GM19043 (cell line): ENCODE measurements around the gene PRKCH.
"Not testable (repeated sequence)": the region's sequence is repeated elsewhere in the genome, so short reads cannot be mapped to it uniquely, and the experiment has no call there.

Experiments
- ATAC-seq: cut with Tn5 transposase; IDR thresholded peaks from one replicate; pipeline ENCODE4 v1.9.1; 2021; ENCODE audit warnings: low read depth; ENCODE audit not compliant: unreplicated experiment

The PRKCH gene

DNA sequence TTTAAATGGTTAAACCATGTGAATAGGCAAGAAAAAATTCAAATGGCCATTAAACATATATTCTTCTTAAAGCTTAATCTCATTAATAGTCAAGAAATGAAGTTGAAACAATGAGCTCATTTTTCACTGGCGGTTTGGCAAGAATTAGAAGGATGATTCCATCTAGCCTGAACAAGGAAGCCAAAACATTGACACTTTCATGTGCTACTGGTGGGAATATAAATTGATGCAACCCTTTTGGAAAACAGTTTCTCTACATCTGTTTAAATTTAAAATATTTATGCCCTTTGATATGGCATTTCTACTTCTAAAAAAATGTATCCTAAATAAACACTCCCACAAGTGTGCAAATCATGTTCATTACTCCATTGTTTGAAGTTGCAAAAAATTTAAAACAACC lies 199.2 kb downstream of the PRKCH start:
- no peak for ATAC-seq

DNA sequence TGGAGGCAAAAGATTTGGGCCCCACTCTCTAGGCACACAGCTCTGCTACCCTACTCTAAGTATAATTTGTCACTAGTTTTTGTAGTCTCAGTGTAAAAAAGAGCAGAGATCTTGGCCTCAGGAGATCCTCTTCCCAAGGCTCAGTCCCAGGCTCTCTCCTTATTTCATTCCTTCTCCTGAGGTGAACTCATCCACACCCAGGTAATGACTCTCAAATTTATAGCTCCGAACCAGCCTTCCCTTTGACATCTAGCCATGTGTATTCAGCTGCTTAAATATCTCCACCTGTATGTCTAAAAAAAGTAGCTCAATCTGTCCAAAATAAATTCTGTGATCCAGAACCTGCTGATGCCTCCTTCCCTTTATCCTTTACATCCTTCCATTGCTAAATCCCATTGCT lies 200.4 kb downstream of the PRKCH start:
- ATAC-seq, result no peak

DNA sequence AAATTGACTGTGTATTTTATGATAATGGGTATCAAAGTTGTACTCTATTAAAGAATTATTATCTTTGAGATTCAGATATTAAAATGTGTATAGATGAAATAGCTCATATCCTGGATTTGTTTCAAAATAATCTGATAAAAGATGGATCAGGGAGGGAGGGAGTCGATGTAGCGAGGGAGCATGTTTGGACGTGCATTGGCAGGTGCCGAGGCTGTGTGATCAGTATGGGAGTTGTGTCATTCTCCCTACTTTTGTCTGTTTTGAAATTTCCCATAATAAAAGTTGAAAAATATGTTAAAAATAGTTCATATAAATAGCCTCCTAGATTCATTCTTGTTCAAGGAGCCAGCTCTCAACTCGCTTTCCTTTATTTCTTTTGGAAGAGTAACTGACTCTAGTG lies 202.4 kb downstream of the PRKCH start:
- no peak for ATAC-seq

DNA sequence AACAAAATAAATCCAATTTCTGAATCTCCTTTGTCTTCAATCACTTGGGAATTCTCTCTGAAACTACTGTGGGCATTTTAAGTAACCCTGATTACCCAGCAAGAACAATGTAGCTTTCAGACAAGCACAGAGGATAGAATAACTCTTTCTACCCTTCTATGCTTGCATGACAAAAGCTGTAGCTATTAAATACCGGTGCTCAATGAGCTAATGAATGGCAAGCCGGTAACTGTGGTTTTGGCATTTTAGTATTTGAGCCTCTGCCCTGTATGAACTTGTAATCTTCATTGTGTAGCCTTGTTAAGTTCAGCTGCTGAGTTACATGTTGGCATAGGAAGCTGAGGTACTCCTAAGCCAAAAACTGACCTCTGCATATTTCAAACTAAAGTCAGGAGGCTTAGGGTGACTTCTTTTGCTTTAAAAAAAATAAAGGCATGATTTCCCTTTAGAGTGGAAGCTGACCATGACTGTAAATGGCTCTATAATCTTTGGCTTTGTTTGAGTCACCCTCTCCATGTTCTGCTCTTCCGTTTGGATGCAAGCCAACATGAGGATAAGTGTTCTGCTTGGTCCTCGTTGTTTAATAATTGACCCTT lies 202.9 kb downstream of the PRKCH start:
- ATAC-seq, result no peak

DNA sequence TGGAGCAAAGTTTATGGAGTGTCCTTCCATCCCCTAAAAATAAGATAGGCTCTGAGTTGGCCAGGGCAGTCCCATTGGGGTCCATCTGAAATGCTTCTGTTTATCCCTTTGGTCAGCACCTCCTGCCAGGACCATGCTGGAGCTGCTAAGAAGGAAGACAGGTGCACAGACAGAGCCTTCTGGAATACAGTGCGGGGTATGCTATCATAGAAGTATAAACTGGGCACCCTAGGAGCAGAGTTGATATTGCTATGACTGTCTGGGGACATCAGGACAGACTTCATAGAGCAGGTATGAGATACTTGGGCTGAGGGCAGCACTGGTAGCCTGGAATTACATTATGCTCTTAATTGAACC lies 203.5 kb downstream of the PRKCH start:
- ATAC-seq, result no peak

DNA sequence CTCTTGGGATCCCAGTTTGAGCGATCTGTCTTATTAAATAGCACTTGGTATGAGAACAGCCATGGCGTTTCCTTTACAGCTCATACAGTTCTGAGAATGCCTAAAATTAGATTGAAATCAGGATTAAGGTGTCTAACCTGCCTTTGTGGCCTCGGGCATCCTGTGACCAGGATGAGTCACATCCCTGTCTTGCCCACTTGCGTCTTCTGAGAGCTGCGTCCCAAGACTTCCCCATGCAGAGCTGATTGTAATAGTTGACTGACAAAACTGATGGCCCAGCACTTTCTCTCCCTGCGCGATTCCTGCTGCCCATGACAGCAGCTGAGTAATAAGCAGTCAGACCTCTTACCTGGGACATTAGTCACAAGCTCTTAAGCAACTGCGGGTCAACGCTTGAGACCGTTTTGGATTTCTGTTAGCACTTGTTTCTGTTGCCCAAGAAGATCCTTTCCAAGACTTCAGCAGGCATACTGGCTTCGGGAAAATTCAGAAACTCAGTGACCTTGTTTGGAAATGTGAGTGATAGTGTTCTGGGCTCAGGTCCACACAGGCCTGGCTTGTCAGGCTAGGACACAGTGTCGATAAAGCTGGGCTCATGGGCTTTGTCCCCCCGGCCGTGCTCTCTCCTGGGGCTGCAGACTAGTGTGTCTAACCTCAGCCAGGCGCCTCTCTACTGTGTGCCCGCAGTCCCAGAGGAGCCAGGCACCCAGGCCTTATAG lies 204.1 kb downstream of the PRKCH start:
- peak; percentile 86 for ATAC-seq

DNA sequence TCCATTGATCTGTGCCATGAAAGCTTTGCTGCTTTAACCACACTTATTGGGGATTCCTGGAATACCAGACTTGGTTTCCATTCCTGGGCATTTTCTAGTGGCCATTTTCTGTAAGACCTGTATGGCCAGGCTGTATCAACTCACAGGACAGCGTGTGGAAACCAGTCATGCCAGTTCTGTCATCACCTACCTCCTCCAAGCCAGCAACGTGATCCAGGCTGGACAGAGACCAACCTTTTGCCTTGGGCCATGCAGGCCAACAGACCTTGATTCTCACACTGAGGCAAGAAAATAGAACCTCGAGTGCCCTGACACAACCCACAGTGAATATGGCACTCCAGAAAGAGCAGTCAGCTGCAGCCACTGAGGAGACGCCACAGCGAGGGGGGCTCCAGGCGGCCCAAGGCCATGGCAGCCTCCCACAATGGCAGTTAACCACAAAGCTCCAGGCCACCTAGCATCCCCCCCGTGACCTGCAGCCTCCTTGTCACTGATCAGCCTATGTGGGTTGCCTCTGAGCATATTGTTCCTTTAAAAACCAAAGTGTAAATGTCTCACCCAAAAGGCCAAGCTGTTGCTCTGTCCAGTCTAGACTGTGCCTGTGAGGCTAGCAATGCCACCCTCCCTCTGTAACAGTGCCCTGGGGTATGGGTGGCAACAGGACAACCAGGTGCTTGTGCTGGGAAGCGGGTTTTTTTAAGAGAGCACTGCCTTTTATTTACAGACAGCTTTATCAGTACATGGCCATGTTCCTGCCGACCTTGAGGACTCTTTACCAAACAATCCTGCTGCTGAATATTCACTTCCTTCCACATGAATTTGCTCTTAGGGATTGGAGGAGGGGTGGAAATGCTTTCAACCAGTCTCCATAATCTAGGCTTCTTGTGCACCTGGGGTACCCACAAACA lies 205.3 kb downstream of the PRKCH start:
- ATAC-seq, result no peak

DNA sequence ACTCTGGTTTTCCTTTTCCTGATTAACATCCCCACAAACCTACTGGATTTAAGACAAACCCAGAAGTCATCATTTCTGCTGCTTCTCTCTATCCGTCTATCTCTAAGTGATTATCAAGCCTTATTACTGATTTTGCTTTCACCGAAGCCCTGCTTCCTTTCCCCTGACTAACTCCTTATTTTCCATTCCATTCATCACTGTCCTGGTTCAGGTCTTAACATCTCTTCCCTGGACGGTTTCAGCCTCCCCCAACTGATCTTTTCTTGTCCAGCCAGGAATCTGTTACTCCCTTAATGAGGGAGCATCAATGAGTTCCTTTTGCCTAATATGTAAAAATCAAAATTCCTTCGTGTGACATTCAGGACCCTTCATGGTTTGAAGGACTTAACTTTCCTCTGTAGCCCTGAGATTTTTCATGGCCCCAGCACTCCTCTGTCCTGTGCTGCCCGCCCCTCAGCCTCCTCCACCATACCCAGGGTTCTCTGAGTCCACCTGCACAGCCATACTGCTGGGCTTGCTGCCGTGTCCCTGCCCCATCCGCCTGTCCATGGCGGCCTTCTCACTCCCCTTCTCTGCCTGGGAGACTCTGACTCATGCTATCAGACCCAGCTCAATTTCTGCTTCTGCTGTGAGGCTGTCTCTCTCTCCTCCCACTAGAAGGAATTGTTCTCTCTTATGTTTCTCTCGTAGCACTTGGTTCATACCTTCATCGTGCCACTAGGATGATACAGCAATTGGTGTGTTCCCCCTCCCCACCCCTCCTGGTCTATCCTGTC lies 206.1 kb downstream of the PRKCH start:
- ATAC-seq, result no peak

DNA sequence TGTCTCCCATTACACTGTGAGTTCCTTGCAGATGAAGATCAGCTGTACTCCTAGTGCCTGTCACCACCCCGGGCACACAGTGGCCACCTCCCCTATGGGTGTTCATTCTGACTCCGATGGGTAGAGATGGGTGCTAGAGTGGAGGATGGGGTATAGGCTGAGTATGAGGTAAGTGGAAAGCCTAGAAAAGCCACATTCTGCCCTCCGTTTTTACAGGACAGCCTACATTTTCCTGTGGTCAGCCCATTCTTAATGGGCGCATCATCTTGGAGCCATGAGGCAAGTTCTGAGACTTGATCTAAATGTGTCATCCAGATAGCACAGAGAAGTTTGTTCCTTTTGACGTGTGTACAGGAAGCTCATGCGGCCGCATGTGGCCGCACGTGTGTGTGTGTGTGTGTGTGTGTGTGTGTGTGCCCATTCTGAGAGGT lies 207.2 kb downstream of the PRKCH start:
- ATAC-seq, result no peak

DNA sequence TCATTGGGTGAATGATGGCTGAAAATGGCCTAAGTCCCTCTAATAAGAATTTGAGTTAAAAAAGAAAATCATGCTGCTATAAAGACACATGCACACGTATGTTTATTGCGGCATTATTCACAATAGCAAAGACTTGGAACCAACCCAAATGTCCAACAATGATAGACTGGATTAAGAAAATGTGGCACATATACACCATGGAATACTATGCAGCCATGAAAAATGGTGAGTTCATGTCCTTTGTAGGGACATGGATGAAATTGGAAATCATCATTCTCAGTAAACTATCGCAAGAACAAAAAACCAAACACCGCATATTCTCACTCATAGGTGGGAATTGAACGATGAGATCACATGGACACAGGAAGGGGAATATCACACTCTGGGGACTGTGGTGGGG lies 208.0 kb downstream of the PRKCH start:
- not testable (repeated sequence) for ATAC-seq

DNA sequence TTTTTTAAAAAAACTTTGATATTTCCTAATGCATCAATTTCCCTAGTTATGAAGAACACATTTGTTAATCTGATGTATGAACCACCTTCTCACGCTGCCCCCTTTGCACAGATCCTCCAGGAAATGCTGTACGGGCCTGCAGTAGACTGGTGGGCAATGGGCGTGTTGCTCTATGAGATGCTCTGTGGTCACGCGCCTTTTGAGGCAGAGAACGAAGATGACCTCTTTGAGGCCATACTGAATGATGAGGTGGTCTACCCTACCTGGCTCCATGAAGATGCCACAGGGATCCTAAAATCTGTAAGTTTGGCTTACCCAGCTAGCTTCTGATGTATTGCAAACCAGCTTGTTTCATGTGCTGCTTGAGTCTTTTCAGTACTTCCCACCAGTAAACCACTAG lies 208.9 kb downstream of the PRKCH start:
- ATAC-seq, result no peak

DNA sequence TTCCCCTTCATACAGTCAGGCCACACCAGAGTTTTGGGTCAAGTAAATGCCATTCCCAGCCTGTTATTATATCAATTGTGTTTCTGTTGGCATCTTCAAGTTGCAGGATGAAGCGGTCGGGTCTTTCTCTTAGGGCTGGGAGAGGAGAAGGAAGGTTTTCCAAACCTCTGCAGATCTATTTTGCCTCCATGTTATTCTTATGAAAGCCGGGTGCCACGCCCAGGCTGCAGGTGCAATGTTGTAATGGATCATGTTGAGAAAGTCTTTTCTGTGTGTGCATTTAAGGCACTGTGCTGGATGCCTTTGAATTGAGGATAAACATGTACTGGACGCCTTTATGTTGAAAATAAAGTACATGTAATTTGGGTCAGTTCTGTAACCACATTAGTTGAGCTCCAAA lies 209.5 kb downstream of the PRKCH start:
- no peak for ATAC-seq

DNA sequence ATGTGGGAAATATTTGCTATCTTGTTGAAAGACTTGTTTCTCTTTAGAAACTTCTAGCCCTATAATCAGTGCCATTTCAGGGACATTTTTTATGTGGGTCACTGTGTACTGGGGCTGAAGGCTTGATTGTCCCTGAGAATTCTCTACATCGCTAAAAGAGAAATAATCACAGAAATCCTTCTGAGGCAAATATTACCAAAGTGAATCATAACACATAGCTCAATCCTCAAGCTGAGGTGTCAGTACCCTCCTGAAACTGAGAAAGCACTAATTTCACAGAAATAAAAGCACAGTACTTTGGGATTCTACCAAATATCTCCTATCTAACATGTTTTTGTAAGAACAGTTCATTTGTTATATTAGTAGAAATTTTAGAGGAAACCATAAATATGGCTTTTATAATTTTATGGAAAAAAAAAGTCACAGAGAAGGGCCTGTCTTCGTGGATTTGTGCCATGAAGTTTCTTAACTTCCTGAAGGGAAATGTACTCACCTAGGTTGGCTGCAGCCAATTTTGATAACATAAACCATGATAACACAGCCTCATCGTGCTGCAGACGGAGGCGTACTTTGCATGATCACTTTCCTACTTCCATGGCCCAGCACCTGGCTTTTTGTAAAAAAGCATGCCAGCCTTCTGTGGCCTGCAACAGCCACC lies 210.2 kb downstream of the PRKCH start:
- no peak for ATAC-seq

DNA sequence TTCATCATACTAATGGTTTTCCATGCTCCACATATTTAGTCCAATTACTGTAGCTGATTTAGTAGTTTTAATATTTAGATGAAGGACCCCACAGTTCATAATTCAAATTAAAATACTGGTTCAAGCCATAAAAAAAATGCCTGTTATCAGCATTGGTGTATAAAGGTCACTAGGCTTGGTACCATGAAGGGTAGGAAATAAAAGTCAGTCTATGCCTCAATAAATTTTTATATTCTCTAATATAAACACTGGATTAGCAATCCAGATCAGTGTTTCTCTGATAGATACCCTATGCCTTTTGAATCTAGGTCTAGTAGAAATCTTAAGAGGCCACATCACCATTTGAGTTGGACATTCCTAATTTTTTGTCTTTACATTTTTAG lies 210.7 kb downstream of the PRKCH start:
- ATAC-seq, result no peak

DNA sequence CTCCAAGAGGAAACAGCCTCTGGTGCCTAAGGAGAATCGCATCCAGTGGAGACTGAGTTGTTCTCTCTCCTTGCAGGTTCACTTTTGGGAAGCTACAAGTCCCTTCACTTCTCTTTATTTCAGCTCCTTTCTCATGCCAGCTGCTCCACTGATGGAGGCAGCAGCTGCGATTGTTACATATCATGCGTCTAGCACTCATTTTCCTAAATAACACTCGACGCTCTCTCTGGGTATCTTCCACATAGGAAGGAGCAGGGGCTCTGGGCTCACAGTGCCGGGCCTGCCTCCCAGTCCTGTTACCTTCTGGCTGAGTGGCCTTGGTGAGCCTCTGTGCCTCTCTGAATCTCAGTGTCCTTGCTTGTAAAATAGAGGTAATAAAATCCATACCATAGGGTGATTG lies 211.4 kb downstream of the PRKCH start:
- ATAC-seq, result no peak

DNA sequence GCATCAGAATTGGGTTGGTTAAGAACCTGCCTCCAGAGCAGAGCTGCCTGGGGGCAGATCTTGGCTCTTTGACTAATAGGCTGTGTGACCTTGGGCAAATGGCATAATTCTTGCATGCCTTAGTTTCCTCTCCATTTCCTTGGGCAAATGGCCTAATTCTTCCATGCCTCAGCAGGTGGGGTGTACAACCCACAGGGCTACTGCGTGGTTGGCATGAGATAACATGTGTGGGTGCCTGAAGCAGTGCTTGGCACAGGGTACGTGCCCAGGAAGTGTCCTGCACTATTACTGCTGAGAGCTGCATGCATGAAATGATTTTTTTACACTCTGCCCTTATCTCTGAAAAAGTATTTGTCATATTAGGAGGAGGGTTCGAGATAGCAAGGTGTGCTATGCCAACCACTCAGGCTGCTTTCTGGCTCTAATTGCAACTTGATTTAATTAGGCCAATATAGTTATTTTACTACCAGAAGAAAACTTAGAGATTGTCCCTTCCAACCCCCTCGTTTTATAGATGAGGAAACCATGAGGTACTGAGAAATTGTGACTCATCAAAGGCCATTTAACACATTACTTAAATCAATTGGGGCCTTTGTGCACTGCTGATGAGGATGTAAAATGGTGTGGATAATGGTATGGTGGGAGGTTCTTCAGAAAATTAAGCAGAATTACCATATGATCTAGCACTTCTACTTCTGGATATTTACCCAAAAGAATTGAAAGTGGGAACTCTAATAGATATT lies 212.3 kb downstream of the PRKCH start:
- no peak for ATAC-seq

DNA sequence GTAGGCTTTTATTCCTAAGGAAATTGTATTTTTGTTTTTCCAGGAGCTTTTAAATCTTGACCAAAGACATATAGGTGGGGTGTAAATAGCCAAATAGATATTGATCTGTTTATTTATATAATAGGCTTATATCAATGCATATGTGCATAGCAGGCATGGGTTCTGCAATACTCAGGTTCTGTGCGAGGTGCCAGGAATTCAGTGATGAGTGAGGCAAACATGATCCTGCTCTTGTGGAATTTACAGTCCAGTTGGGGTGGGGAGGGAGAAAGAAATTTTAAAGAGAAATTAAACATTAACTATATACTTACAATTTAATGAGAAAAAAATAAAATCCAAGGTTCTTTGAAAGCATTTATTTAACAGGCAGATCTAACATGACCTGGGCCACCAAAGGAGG lies 213.7 kb downstream of the PRKCH start:
- no peak for ATAC-seq

DNA sequence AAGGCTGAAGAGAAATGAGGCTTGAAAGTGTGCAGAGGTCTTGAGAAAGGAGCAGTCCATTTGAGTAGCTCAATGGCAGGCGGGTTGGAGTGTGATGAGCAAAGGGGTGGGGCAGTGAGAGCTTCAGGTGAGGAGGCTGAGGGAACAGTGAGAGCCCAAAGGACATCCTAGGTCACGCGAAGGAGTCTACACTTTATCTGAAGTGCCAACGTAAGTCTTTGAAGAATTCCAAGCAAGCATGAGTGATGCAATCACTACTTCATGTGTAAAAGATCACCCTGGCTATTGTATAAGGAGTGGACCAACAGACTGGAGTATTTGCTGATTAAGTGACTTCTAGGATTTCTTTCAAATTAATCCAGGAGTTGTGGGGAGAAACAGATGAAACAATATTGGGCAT lies 214.1 kb downstream of the PRKCH start:
- no peak for ATAC-seq

DNA sequence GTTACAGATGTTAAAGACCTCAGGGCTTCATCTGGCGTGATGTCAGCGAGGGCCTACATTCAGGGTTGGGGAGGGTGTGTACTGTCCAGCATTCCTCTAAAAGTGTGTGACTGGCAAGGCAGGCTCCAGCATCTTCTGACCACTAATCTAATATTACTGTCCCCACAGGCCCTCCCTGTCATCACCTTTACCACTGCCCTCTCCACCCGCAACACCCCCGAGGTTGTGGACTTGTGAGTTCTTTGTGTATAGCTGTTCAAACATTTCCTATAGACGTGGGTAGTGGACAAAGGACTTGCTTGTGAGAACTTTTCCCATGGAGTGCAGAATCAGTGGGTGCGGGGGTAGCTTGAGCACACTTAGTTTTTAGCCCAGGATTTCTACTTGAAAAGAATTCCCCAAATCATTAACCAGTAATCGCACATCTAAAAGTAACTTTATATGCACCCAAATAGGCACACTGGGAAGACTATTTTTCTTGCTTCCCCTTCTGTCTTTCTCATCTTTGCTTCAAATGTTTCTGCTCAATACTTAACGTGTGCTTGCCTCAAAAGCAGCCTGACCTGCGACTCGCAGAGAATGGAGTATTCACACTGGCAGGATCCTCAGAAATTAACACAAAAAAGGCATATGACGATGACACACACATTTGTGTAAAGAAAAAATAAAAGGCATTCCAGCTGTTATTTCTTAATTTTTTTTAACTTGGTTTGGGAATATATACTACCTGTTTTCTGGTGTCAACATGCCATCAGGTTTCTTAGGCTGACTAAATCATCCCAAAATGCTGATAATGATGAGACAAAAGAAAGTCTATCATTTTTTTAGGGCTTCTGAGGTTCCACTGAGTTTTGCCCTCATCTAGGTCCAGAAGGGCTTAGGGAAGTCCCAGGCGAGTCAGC lies 215.5 kb downstream of the PRKCH start:
- ATAC-seq, result no peak
